Thyroid gland (tissue), 4 donors: ENCODE measurements around the gene MTCH1.

Experiments
- POLR2A ChIP-seq, 2 donors: fragments of 450-650 bp; IDR thresholded peaks; one replicate each; pipeline ENCODE4 v1.6.1; 2017; ENCODE audit warnings: antibody characterized with exemption in 2 of 2, mild to moderate bottlenecking in 2 of 2, moderate library complexity in 1 of 2
- TF ChIP-seq, protein P1 (sequence below), 6 experiments: fragments of 200-600 bp in 3 of 6; fragments of 450-650 bp in 3 of 6; sonication (generic) in 3 of 6; IDR thresholded peaks; one replicate each; pipeline ENCODE4 v1.5.1; 2016 to 2019; ENCODE audit warnings: antibody characterized with exemption in 6 of 6, mild to moderate bottlenecking in 2 of 6, inconsistent platforms in 1 of 6, moderate library complexity in 1 of 6

DNA sequence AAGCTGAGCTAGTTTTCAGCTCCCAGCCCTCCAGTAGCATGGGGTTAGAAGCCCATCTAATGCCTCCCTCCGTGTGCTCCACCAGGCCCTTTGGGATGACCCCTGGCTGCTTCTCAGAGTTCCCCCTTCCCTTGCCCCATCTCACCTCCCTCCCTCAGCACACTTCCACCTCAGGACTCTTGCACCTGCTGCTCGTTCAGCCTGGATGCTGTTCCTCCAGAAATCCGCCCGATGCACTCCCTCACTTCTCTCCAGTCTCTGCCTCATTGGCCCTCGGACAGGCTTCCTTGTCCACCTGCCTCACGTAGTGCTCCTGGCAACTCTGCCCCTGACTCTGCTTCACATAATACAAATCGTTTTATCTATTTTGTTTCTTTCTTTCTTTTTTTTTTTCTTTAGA, 46.2 kb upstream of the MTCH1 start:
- TF ChIP-seq, protein P1, sequence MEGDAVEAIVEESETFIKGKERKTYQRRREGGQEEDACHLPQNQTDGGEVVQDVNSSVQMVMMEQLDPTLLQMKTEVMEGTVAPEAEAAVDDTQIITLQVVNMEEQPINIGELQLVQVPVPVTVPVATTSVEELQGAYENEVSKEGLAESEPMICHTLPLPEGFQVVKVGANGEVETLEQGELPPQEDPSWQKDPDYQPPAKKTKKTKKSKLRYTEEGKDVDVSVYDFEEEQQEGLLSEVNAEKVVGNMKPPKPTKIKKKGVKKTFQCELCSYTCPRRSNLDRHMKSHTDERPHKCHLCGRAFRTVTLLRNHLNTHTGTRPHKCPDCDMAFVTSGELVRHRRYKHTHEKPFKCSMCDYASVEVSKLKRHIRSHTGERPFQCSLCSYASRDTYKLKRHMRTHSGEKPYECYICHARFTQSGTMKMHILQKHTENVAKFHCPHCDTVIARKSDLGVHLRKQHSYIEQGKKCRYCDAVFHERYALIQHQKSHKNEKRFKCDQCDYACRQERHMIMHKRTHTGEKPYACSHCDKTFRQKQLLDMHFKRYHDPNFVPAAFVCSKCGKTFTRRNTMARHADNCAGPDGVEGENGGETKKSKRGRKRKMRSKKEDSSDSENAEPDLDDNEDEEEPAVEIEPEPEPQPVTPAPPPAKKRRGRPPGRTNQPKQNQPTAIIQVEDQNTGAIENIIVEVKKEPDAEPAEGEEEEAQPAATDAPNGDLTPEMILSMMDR (IDR thresholded peaks at IDR 0.05): no peak
- TF ChIP-seq POLR2A (IDR thresholded peaks at IDR 0.05): no peak
